HCT116 (cell line): Measurements from ENCODE around the gene CTRL. TPM values are rescaled to one million over a fixed set of nuclear protein-coding genes. Genes with fewer than 3 reads are reported as not detected.

Experiments
- ATAC-seq: fragments of 200-7000 bp; cut with Tn5 transposase; 2 replicates; pipeline ENCODE4 v1.9.1; 2020; ENCODE audit warnings: mild to moderate bottlenecking, moderate library complexity
- BruUV-seq: library from RNA; stranded (reverse); fragments of 400-500 nt; replicated peaks from 2 replicates; lab custom pipeline; 2021; lab: Mats Ljungman, UMichigan
- CTCF ChIA-PET: fragments of 300-600 bp; sonication (Branson Sonifier 250); formaldehyde crosslinking; loops from one replicate; lab custom pipeline; 2021; ENCODE audit warnings: antibody characterized with exemption; lab: Charles Lee
- POLR2A ChIA-PET: fragments of 300-600, 350-600 bp; sonication (Branson Sonifier 250); formaldehyde crosslinking; loops from one replicate; lab custom pipeline; 2021; ENCODE audit warnings: antibody characterized with exemption; lab: Charles Lee
- RAD21 ChIA-PET, 2 experiments: fragments of 300-600 bp; sonication (Branson Sonifier 250); formaldehyde crosslinking; loops; one replicate each; lab custom pipeline; 2023; ENCODE audit warnings: low total read pairs in 2 of 2; ENCODE audit not compliant: uncharacterized antibody in 2 of 2, unreplicated experiment in 2 of 2, low non-redundant PET in 1 of 2; lab: Charles Lee
- DNase-seq: peaks from one replicate; pipeline ENCODE4 v3.0.0-alpha.2; 2010; ENCODE audit warnings: low read depth, low spot score
- H2AFZ ChIP-seq: fragments of 200-600 bp; shearing (Covaris generic), sonication (generic); 2 replicates; pipeline ENCODE4 v1.6.1; 2017; ENCODE audit warnings: low read depth, mixed run types, mixed read lengths, antibody characterized with exemption, low read length; ENCODE audit not compliant: poor library complexity, severe bottlenecking
- H3K27ac ChIP-seq: 2 replicates; pipeline ENCODE4 v1.5.1; 2012; ENCODE audit warnings: low read depth, low read length
- H3K27me3 ChIP-seq: fragments of 200-600 bp; sonication (generic); 2 replicates; pipeline ENCODE4 v1.6.1; 2016; ENCODE audit warnings: mixed run types, low read length, mixed read lengths; ENCODE audit not compliant: insufficient read depth
- H3K36me3 ChIP-seq, 2 experiments: fragments of 200-500 bp in 1 of 2; fragments of 200-600 bp in 1 of 2; sonication (Bioruptor generic) in 1 of 2; sonication (generic) in 1 of 2; 2 replicates each; pipeline versions ENCODE4 v1.5.1 to v1.6.1; 2014 to 2016; ENCODE audit warnings: low read length in 2 of 2, inconsistent platforms in 1 of 2, mixed read lengths in 1 of 2, mixed run types in 1 of 2; ENCODE audit not compliant: insufficient read depth in 2 of 2, control insufficient read depth in 1 of 2
- H3K4me1 ChIP-seq, 2 experiments: fragments of 200-600 bp in 1 of 2; sonication (generic) in 1 of 2; 2 replicates each; pipeline versions ENCODE4 v1.5.1 to v1.6.1; 2012 to 2017; ENCODE audit warnings: low read length in 2 of 2, inconsistent platforms in 1 of 2, mild to moderate bottlenecking in 1 of 2, mixed read lengths in 1 of 2, mixed run types in 1 of 2, moderate library complexity in 1 of 2; ENCODE audit not compliant: insufficient read depth in 2 of 2, control insufficient read depth in 1 of 2
- H3K4me2 ChIP-seq: fragments of 200-600 bp; sonication (generic); 2 replicates; pipeline ENCODE4 v1.6.1; 2017; ENCODE audit warnings: mixed run types, low read length, mixed read lengths
- H3K4me3 ChIP-seq, 2 experiments: fragments of 200-600 bp in 1 of 2; sonication (generic) in 1 of 2; replicated peaks in 1 of 2; 2 replicates each; pipeline ENCODE4 v1.5.1; 2011 to 2016; ENCODE audit warnings: low read length in 2 of 2, control low read depth in 1 of 2, low read depth in 1 of 2, mild to moderate bottlenecking in 1 of 2, mixed read lengths in 1 of 2, mixed run types in 1 of 2
- H3K79me2 ChIP-seq: fragments of 200-600 bp; sonication (generic); 2 replicates; pipeline ENCODE4 v1.6.1; 2017; ENCODE audit warnings: mild to moderate bottlenecking, mixed run types, low read length, moderate library complexity, mixed read lengths; ENCODE audit not compliant: insufficient read depth
- H3K9ac ChIP-seq: fragments of 200-600 bp; sonication (generic); 2 replicates; pipeline ENCODE4 v1.6.1; 2016; ENCODE audit warnings: low read length, mixed read lengths
- H3K9me2 ChIP-seq: fragments of 200-600 bp; sonication (generic), shearing (Covaris generic); 2 replicates; pipeline ENCODE4 v1.6.1; 2017; ENCODE audit warnings: mixed run types, mild to moderate bottlenecking, moderate library complexity; ENCODE audit not compliant: insufficient read depth
- H3K9me3 ChIP-seq, 2 experiments: fragments of 200-500 bp in 1 of 2; fragments of 200-600 bp in 1 of 2; sonication (Bioruptor generic) in 1 of 2; sonication (generic) in 1 of 2; 2 replicates each; pipeline ENCODE4 v1.6.1; 2014 to 2017; ENCODE audit warnings: low read length in 2 of 2, mixed read lengths in 2 of 2, inconsistent platforms in 1 of 2, low read depth in 1 of 2, mild to moderate bottlenecking in 1 of 2, mixed run types in 1 of 2, moderate library complexity in 1 of 2; ENCODE audit not compliant: control insufficient read depth in 1 of 2, insufficient read depth in 1 of 2
- H4K20me1 ChIP-seq: fragments of 200-600 bp; sonication (generic), shearing (Covaris generic); 2 replicates; pipeline ENCODE4 v1.6.1; 2017; ENCODE audit warnings: mixed run types, mild to moderate bottlenecking, moderate library complexity; ENCODE audit not compliant: insufficient read depth
- ATF3 ChIP-seq: IDR thresholded peaks from 2 replicates; pipeline ENCODE4 v1.6.1; 2012
- CEBPB ChIP-seq: IDR thresholded peaks from 2 replicates; pipeline ENCODE4 v1.6.1; 2012; ENCODE audit warnings: low read depth
- CTCF ChIP-seq, 3 experiments: fragments of 200-600 bp in 1 of 3; sonication (generic) in 1 of 3; IDR thresholded peaks in 2 of 3; conservative IDR thresholded peaks in 1 of 3; 2 replicates each; pipeline ENCODE4 v1.5.1; 2012 to 2017; ENCODE audit warnings: low read depth in 2 of 3, low read length in 2 of 3, antibody characterized with exemption in 1 of 3, borderline replicate concordance in 1 of 3, control low read depth in 1 of 3, mild to moderate bottlenecking in 1 of 3, mixed read lengths in 1 of 3, mixed run types in 1 of 3, moderate library complexity in 1 of 3; ENCODE audit not compliant: insufficient read depth in 1 of 3
- EGR1 ChIP-seq: IDR thresholded peaks from 2 replicates; pipeline ENCODE4 v1.6.1; 2012; ENCODE audit warnings: low read depth
- ELF1 ChIP-seq: IDR thresholded peaks from 2 replicates; pipeline ENCODE4 v1.6.1; 2012; ENCODE audit warnings: low read depth, borderline replicate concordance
- EZH2 ChIP-seq: fragments of 200-600 bp; sonication (generic); IDR thresholded peaks from 2 replicates; pipeline ENCODE4 v1.6.1; 2017; ENCODE audit warnings: antibody characterized with exemption, mixed run types
- EZH2phosphoT487 ChIP-seq: fragments of 200-600 bp; IDR thresholded peaks from 2 replicates; pipeline ENCODE4 v1.6.1; 2018; ENCODE audit warnings: antibody characterized with exemption, borderline replicate concordance
- FOSL1 ChIP-seq: IDR thresholded peaks from 2 replicates; pipeline ENCODE4 v1.6.1; 2012; ENCODE audit warnings: low read depth
- JUND ChIP-seq: IDR thresholded peaks from 2 replicates; pipeline ENCODE4 v1.6.1; 2012
- POLR2A ChIP-seq: IDR thresholded peaks from 2 replicates; pipeline ENCODE4 v1.7.0; 2011; ENCODE audit warnings: borderline replicate concordance; ENCODE audit not compliant: insufficient read depth, insufficient read length; ENCODE audit errors: extremely low read depth
- REST ChIP-seq: IDR thresholded peaks from 2 replicates; pipeline ENCODE4 v1.6.1; 2012; ENCODE audit warnings: low read depth
- SIN3A ChIP-seq: IDR thresholded peaks from 2 replicates; pipeline ENCODE4 v1.6.1; 2012; ENCODE audit warnings: low read depth
- SP1 ChIP-seq: IDR thresholded peaks from 2 replicates; pipeline ENCODE4 v1.6.1; 2012; ENCODE audit warnings: low read depth
- SRF ChIP-seq: IDR thresholded peaks from 2 replicates; pipeline ENCODE4 v1.6.1; 2012; ENCODE audit warnings: low read depth
- TCF7L2 ChIP-seq: IDR thresholded peaks from 2 replicates; pipeline ENCODE4 v1.7.0; 2011; ENCODE audit warnings: borderline replicate concordance, inconsistent platforms; ENCODE audit not compliant: insufficient read depth, insufficient read length; ENCODE audit errors: extremely low read depth
- YY1 ChIP-seq: IDR thresholded peaks from 2 replicates; pipeline ENCODE4 v1.6.1; 2011; ENCODE audit warnings: low read length, low read depth, moderate library complexity, mild to moderate bottlenecking; ENCODE audit not compliant: insufficient replicate concordance; ENCODE audit errors: extremely low read depth
- ZBTB33 ChIP-seq: IDR thresholded peaks from 2 replicates; pipeline ENCODE4 v1.6.1; 2011; ENCODE audit warnings: mild to moderate bottlenecking, low read length, moderate library complexity; ENCODE audit not compliant: insufficient replicate concordance; ENCODE audit errors: extremely low read depth
- ZFX ChIP-seq: fragments of 450-650 bp; IDR thresholded peaks from 2 replicates; pipeline ENCODE4 v1.6.1; 2017
- ZNF274 ChIP-seq: fragments of 200-500 bp; sonication (Bioruptor generic); IDR thresholded peaks from 2 replicates; pipeline ENCODE4 v1.6.1; 2014; ENCODE audit warnings: mild to moderate bottlenecking, low read depth, low read length, inconsistent platforms
- intact Hi-C: fragments of 100-400 bp; cut with micrococcal nuclease; formaldehyde crosslinking; loops from 2 replicates; pipeline ENCODE4 v1.10.0; 2022
- total RNA-seq: library from RNA; stranded (reverse); gene quantifications from one replicate; pipeline ENCODE4 v1.2.1, GENCODE V29; 2021; ENCODE audit not compliant: unreplicated experiment

CTRL gene
- total RNA-seq, 1 experiment from 2014 or later = 3.4 TPM

- RAD21 ChIA-PET = no interaction called here
- H3K79me2 ChIP-seq = no peaks in the 10 kb centered on the region
- H3K27me3 ChIP-seq = no peaks in the 10 kb centered on the region
- CTCF ChIA-PET = no interaction called here
- H3K36me3 ChIP-seq = peaks cover 7 to 8% of the 10 kb centered on the region in 2 experiments; a peak in 3 of 4 replicates
- no peak for DNase-seq
- intact Hi-C loops = no loop called here
- no peak for TF ChIP-seq CEBPB
- no peak for TF ChIP-seq SIN3A
- TF ChIP-seq ATF3 = no peak
- no peak for TF ChIP-seq ZBTB33
- no peak for TF ChIP-seq FOSL1
- TF ChIP-seq SRF = no peak
- TF ChIP-seq EZH2 = no peak
- no peak for TF ChIP-seq POLR2A
- no peak for TF ChIP-seq EGR1
- TF ChIP-seq REST = no peak
- no peak for TF ChIP-seq TCF7L2
- TF ChIP-seq ZNF274 = no peak
- TF ChIP-seq EZH2phosphoT487 = no peak
- TF ChIP-seq ZFX = no peak
- no peak for TF ChIP-seq SP1
- TF ChIP-seq ELF1 = no peak
- TF ChIP-seq CTCF (IDR thresholded peaks at IDR 0.05 in 2 of 3, conservative IDR thresholded peaks at IDR 0.05 in 1 of 3; ENCODE audit: borderline replicate concordance in 1 of 3, insufficient read depth in 1 of 3, low read depth in 2 of 3, low read length in 2 of 3) = no peak
- no peak for TF ChIP-seq YY1
- TF ChIP-seq JUND = no peak
- no peak overlapping the region for H2AFZ ChIP-seq
- POLR2A ChIA-PET = no interaction called here
- no peaks in the 10 kb centered on the region for H3K9me3 ChIP-seq
- no peak overlapping the region for H3K4me3 ChIP-seq
- H3K4me1 ChIP-seq = no peaks in the 10 kb centered on the region; a peak in 1 of 4 replicates
- BruUV-seq = no TSS peak
- no peak overlapping the region for H3K4me2 ChIP-seq
- H4K20me1 ChIP-seq = no peaks in the 10 kb centered on the region
- no peaks in the 10 kb centered on the region for H3K9me2 ChIP-seq
- no peak for ATAC-seq
- no peak overlapping the region for H3K9ac ChIP-seq
- H3K27ac ChIP-seq = no peak overlapping the region
These were observed 22.9 kb upstream of the CTRL start for GRCh38 chr16:67954421-67955196.
